GM19193 (cell line): Measurements from ENCODE around the gene CISD3.
A peak's percentile ranks its signal among the peaks of the same experiment; 100 is the strongest.

ENCODE experiments used
- POLR2A ChIP-seq: IDR thresholded peaks from 4 replicates; pipeline ENCODE4 v1.6.1; 2011; ENCODE audit not compliant: insufficient read depth, insufficient read length; ENCODE audit errors: extremely low read depth

Gene CISD3

GRCh38 chr17:38745545-38745944, 15.4 kb downstream of the CISD3 start:
- no peak for TF ChIP-seq POLR2A

DNA sequence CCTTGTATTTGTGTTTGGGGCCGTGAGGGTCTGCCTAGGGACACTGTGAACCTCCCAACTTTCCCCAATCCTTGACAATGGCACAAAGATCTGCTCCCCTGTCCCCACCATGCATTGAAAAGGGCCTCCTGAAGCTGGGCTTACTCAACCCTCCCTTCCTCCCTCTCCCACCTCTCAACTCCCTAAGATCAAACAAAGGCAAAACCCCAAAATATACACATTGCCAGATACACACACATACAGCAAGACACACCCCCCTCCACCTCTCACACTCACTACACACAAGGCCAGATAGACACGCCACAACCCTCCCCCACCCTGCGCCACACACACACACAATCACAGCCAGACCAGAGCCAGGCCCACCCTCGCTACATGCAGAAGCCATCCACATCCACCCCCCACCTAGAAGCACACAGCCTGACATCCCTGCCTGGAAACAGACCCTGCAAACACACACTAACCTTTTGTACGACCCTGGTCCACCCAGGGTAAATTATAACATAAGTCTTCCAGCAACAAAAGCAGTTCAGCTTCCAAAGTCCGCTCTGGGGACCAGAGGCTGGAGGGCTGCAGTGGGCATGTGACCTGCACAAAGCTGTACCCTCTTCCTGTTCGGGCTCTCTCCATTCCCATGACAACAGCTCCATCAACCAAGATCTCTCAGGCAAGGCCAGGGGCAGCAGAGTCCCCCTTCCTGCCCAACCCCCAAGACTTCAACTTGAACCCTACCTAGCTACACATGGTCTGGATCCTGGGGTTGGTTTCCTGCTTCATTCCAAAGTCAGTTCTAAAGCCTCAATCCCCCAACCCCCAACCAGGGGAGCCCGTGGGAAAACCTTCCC, 16.1 kb downstream of the CISD3 start:
- no peak for TF ChIP-seq POLR2A

- no peak for TF ChIP-seq POLR2A
Observed at GRCh38 chr17:38746849-38747462, 16.8 kb downstream of the CISD3 start.

- TF ChIP-seq POLR2A, result no peak
Observed at GRCh38 chr17:38747463-38748148, 17.5 kb downstream of the CISD3 start.

DNA sequence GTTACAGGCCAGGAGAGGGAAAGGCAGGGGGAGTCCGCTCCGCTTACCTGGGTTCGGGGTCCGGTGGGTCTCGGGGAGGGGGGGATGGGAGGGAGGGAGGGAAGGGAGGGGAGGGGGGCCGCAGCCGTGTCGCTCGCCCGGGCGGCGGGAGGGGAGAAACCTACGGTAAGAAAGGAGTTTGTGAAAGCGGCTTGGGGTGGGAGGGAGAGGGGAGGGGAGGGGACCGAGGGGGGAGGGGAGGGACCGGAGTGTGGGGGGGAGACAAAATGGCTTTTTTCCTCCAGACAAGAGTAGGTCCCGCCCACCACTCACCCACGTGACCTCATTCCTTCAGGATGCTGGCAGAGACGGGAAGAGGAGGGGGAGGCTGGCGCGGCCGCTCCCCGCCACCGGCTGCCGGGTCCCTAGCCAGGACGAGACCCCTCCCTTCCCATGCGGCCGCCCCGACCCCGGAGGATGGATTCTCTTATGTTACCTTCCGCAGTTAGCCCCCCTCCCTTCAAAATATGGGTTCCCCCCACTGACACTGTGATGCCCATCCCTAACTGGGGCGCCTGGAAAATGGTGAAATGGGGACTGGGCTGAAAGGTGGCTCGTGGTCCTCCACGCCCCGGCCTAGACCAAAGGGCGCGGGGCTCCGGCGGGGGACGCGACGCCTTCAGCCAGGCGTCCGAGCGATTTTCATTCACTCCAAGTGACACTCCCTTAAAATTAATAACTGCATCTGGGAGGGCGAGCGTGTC, 18.2 kb downstream of the CISD3 start, which contains the start of gene PCGF2:
TSS of gene PCGF2 (minus strand) at position 188 of the 743 bp plus-strand sequence. CDS start 7,934 bp downstream, outside the sequence.
- TF ChIP-seq POLR2A, result no peak

DNA sequence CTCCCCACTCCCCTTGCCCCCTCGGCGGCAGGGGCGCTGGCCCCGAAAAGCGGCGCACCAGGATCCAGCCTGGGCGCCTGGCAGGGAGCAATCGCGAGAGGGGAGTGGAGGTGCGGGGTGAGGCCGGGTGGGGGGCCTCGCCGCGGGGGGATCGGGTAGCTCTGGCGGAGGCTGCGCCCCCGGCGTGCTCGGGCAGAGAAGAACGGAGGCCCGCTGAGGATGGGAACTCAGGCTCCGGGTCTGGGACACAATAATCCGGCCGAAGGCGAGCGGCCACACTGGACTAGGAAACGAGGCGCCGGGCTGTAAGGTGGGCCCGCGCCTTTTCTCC, 18.7 kb downstream of the CISD3 start:
- no peak for TF ChIP-seq POLR2A

- peak; percentile 42 for TF ChIP-seq POLR2A
Observed at GRCh38 chr17:38749223-38750043, 19.3 kb downstream of the CISD3 start.

DNA sequence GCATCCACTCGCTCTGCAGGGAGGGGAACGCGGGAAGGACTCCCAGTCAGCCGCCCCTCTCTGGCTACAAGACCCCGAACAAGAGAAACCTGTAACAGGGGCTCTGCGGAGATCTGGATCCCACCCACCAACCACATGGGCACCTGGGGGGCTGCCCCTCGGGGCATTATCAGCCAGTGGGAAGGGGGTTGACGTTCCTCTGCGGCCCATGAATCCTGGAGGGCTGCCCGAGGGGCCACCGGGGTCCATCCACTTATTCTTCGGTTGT, 19.8 kb downstream of the CISD3 start:
- TF ChIP-seq POLR2A, result no peak

GRCh38 chr17:38750312-38751121, 20.4 kb downstream of the CISD3 start:
- TF ChIP-seq POLR2A, result no peak

DNA sequence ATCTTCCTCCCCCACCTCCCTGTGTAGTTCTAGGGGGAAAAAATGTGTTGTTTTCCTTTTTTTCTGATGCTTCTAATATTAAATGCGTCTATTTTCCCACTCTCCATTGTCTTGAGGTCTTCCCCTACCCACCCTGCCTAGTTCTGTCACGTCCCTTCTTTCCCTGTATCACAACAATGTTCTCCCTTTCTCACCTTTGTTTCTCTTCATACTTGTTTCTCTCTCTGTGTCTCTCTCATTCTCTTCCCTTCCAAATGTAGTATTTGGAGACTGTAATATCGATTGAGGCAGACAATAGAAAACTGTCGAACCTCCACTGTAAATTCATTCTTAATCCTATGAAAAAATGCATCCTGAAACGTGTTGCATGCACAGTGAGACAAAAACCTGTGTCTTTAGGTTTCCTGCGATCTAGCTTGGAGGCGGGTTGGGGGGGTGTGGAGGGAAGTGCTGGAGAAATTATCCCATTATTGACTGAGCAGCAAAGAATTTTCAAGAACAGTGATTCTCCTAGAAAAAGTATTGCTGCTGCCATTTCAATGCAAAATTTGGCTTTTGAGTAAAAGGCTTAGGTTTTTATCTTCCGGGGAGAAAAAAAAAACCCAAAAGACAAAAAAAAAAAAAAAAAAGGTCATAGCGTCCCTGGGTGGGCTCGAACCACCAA, 21.1 kb downstream of the CISD3 start:
- no peak for TF ChIP-seq POLR2A

DNA sequence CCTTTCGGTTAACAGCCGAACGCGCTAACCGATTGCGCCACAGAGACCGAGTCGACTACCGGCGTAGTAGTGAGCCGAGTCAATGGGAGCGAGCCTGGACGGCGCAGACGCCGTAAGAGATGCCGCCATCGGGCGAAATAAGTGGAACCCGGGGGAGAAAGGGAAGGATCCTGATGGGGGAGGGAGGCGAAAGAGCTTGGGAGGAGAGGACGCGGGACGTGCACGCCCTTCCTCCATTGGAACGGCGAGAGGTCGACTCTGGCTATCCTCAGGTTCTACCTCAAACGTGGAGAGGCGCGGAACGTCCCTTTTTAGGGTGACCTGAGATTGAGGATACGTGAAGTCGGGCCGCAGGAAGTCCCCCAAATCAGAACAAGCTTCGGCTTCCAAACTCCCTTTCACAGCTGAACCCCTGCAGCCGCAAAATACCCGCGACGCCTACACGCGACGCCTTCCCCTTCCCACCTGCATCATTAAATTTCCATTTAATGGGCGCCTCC, 21.7 kb downstream of the CISD3 start:
- peak; percentile 11 for TF ChIP-seq POLR2A

GRCh38 chr17:38752308-38753070, 22.3 kb downstream of the CISD3 start, which contains the start of gene PSMB3:
TSS of gene PSMB3 (plus strand) at chr17:38752741. CDS start at chr17:38752827, 86 bp downstream.
- peak; percentile 75 for TF ChIP-seq POLR2A
